Tibial artery (tissue), 4 donors: ENCODE results near the gene NR2C1.
A peak's percentile ranks its signal among the peaks of the same experiment; 100 is the strongest.

ENCODE experiments used
- DNase-seq, 2 donors: peaks; one replicate each; pipeline ENCODE4 v3.0.0-alpha.2; 2019
- H3K27ac ChIP-seq, 2 donors: fragments of 200-600 bp; sonication (generic) in 1 of 2; 1 replicate in 1 of 2; 2 replicates in 1 of 2; pipeline ENCODE4 v1.5.1; 2018 to 2019; ENCODE audit warnings: mild to moderate bottlenecking in 1 of 2
- H3K27me3 ChIP-seq, 2 donors: fragments of 200-600 bp; sonication (generic) in 1 of 2; one replicate each; pipeline versions ENCODE4 v1.5.1 to v1.6.0; 2016 to 2019
- H3K36me3 ChIP-seq, 3 donors: fragments of 200-600 bp; sonication (generic) in 2 of 3; one replicate each; pipeline ENCODE4 v1.5.1; 2016 to 2019; ENCODE audit warnings: mild to moderate bottlenecking in 2 of 3
- H3K4me1 ChIP-seq, 4 donors: fragments of 200-600 bp; sonication (generic) in 2 of 4; 1 replicate in 3 of 4; 2 replicates in 1 of 4; pipeline ENCODE4 v1.5.1; 2016 to 2019
- H3K4me3 ChIP-seq, 2 donors: fragments of 200-600 bp; sonication (generic) in 1 of 2; 1 replicate in 1 of 2; 2 replicates in 1 of 2; pipeline ENCODE4 v1.5.1; 2018 to 2019; ENCODE audit warnings: mild to moderate bottlenecking in 2 of 2
- H3K9me3 ChIP-seq, 3 donors: fragments of 200-600 bp; sonication (generic) in 1 of 3; one replicate each; pipeline ENCODE4 v1.5.1; 2016 to 2019
- CTCF ChIP-seq, 2 experiments: fragments of 200-600 bp in 1 of 2; fragments of 450-650 bp in 1 of 2; IDR thresholded peaks; one replicate each; pipeline ENCODE4 v1.5.1; 2017 to 2019; ENCODE audit warnings: antibody characterized with exemption in 2 of 2, mild to moderate bottlenecking in 1 of 2, moderate library complexity in 1 of 2
- intact Hi-C: fragments of 100-400 bp; cut with DNase I; formaldehyde crosslinking; loops from one replicate; pipeline ENCODE4 v1.15.0; 2023; ENCODE audit warnings: low total_unique reads

The NR2C1 gene

GRCh38 chr12:95085612-95086011 lies 12.2 kb upstream of the NR2C1 start:
- intact Hi-C loops = no loop called here
- H3K27ac ChIP-seq = no peak overlapping the region
- H3K4me3 ChIP-seq = no peak overlapping the region
- peaks cover 0 to 12% (median 6%) of the 10 kb centered on the region in 4 donors for H3K4me1 ChIP-seq
- no peaks in the 10 kb centered on the region for H3K9me3 ChIP-seq
- peaks cover 0 to 30% (median 0%) of the 10 kb centered on the region in 3 donors for H3K36me3 ChIP-seq
- DNase-seq = no peak
- no peak for TF ChIP-seq CTCF (IDR thresholded peaks at IDR 0.05)
- H3K27me3 ChIP-seq = no peaks in the 10 kb centered on the region

- Histone ChIP-seq H3K9me3 (no peaks in the 10 kb centered on the region), H3K36me3 (peaks cover 0 to 24% (median 0%) of the 10 kb centered on the region in 3 donors), H3K4me1 (peaks cover 0 to 12% (median 6%) of the 10 kb centered on the region in 4 donors), H3K4me3 (no peak overlapping the region), H3K27ac (peak overlapping the region in 1 of 2 donors; percentile 36), H3K27me3 (no peaks in the 10 kb centered on the region)
- no peak for DNase-seq
- intact Hi-C loops = no loop called here
- no peak for TF ChIP-seq CTCF (IDR thresholded peaks at IDR 0.05)
Observed at GRCh38 chr12:95083938-95084337, 10.5 kb upstream of the NR2C1 start.

- Histone ChIP-seq H3K9me3 (no peaks in the 10 kb centered on the region), H3K36me3 (peaks cover 0 to 19% (median 0%) of the 10 kb centered on the region in 3 donors), H3K27ac (peak overlapping the region in 1 of 2 donors; percentile 36), H3K4me3 (no peak overlapping the region), H3K27me3 (no peaks in the 10 kb centered on the region), H3K4me1 (peaks cover 0 to 12% (median 6%) of the 10 kb centered on the region in 4 donors)
- DNase-seq = no peak
- TF ChIP-seq CTCF (IDR thresholded peaks at IDR 0.05) = no peak
- intact Hi-C loops = no loop called here
Observed at GRCh38 chr12:95083471-95083870, 10.1 kb upstream of the NR2C1 start.

- intact Hi-C loops = loop anchor here (10.0 kb wide), 1 partner anchor 397 kb away; the partner anchor contains the start of gene METAP2
- no peak overlapping the region for H3K27ac ChIP-seq
Observed at GRCh38 chr12:95077341-95077740, 3.9 kb upstream of the NR2C1 start.

GRCh38 chr12:95074766-95075165 lies 1.3 kb upstream of the NR2C1 start:
- Histone ChIP-seq H3K36me3 (no peaks in the 10 kb centered on the region), H3K4me3 (no peak overlapping the region), H3K4me1 (peaks cover 0 to 10% (median 2%) of the 10 kb centered on the region in 4 donors), H3K27ac (peak overlapping the region in 1 of 2 donors; percentile 6), H3K9me3 (no peaks in the 10 kb centered on the region), H3K27me3 (no peaks in the 10 kb centered on the region)
- intact Hi-C loops = loop anchor here (10.0 kb wide), 1 partner anchor 400 kb away; the partner anchor contains the start of gene METAP2
- DNase-seq = no peak
- TF ChIP-seq CTCF (IDR thresholded peaks at IDR 0.05) = no peak

More at GRCh38 chr12:95077341-95077740, 3.9 kb upstream of the NR2C1 start:
- H3K4me1 ChIP-seq = no peaks in the 10 kb centered on the region
- no peak for TF ChIP-seq CTCF (IDR thresholded peaks at IDR 0.05)
- DNase-seq = no peak
- no peaks in the 10 kb centered on the region for H3K36me3 ChIP-seq
- no peaks in the 10 kb centered on the region for H3K9me3 ChIP-seq
- H3K4me3 ChIP-seq = no peak overlapping the region
- H3K27me3 ChIP-seq = no peaks in the 10 kb centered on the region
